Brain microvascular endothelial cell (primary cell): Measurements from ENCODE around the gene MPP2.

Experiments used
- DNase-seq: peaks from one replicate; pipeline ENCODE4 v3.0.0-alpha.2; 2020
- H3K27ac ChIP-seq: fragments of 250-450 bp; sonication (Bioruptor Pico); 2 replicates; pipeline ENCODE4 v1.5.1; 2020; ENCODE audit warnings: mild to moderate bottlenecking, moderate library complexity
- H3K27me3 ChIP-seq: fragments of 250-450 bp; sonication (Bioruptor Pico); replicated peaks from 2 replicates; pipeline ENCODE4 v1.5.1; 2020; ENCODE audit warnings: mild to moderate bottlenecking
- H3K36me3 ChIP-seq: fragments of 250-450 bp; sonication (Bioruptor Pico); replicated peaks from 2 replicates; pipeline ENCODE4 v1.5.1; 2020; ENCODE audit warnings: mild to moderate bottlenecking
- H3K4me3 ChIP-seq: 2 replicates; pipeline ENCODE4 v1.5.1; 2011; ENCODE audit warnings: low read depth, mild to moderate bottlenecking, control low read depth, low read length, moderate library complexity
- CTCF ChIP-seq: IDR thresholded peaks from 2 replicates; pipeline ENCODE4 v1.5.1; 2011; ENCODE audit warnings: low read depth, mild to moderate bottlenecking, moderate library complexity, low read length, control low read depth, inconsistent platforms; ENCODE audit errors: missing control alignments
- in situ Hi-C: cut with HindIII; loops from 2 replicates; pipeline ENCODE4 v1.10.0; 2017; ENCODE audit warnings: low sequenced_read_pairs, low pct_ligation_motif_present

MPP2 gene

DNA sequence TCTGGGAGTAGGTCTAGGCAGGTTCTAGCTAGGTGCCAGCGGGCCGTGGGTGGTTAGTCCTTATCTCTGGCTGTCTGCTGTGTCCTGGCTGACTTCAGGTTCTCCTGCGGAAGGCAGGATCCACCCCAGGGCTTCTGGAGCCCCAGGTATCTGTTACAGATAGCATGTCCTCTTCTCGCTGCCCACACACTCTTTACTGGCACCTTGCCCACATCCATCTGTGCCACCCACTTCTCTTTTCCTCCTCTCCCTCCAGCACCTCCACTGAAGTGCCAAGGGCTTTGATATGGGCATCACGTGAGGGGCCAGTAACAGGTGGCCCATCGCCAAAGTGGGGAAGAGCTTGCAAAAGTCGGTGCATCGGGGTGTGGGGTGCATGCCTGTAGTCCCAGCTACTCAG lies 4.6 kb upstream of the MPP2 start:
- in situ Hi-C loops: no loop called here

GRCh38 chr17:43909537-43910231 lies 2.3 kb upstream of the MPP2 start:
- in situ Hi-C loops: no loop called here
- no peak for DNase-seq
- Histone ChIP-seq H3K36me3 (no peaks in the 10 kb centered on the region), H3K4me3 (no peak overlapping the region), H3K27ac (no peak overlapping the region), H3K27me3 (peaks cover 24% of the 10 kb centered on the region)
- no peak for TF ChIP-seq CTCF

More for the DNA sequence above, 4.6 kb upstream of the MPP2 start:
- TF ChIP-seq CTCF: no peak
- Histone ChIP-seq H3K36me3 (no peaks in the 10 kb centered on the region), H3K27ac (no peak overlapping the region), H3K27me3 (peaks cover 15% of the 10 kb centered on the region), H3K4me3 (no peak overlapping the region)
- no peak for DNase-seq

DNA sequence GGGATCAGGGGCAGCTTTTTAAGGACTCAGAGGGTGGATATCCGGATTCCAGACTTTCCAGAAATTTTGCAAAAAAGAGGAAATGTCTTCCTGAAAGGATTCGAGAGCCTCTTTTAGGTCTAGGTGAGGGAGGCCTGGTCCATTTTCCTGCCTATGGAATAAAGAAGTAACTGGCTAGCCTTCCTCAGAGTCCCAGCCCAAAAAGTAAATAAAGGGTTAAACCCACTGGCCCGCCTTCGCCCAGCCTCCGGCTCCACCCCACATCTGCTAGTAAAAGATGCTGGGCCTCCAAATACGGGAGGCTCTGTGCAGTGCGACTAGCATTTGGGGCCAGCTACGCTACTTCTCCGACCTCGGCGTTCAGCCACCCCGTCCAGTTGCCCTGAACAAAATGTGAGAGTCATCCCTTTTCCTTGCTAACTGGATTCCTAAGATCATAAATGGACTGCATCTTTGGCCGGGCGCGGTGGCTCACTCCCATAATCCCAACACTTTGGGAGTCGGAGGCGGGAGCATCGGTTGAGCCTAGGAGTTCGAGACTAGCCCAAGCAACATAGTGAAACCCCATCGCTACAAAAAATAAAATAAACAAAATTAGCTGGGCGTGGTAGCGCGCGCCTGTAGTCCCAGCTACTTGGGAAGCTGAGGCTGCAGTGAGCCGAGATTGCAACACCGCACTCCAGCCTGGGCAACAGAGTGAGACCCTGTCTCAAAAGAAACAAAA lies 824 bp upstream of the MPP2 start:
- Histone ChIP-seq H3K27ac (no peak overlapping the region), H3K36me3 (no peaks in the 10 kb centered on the region), H3K4me3 (peak overlapping the region; percentile 20), H3K27me3 (peaks cover 24% of the 10 kb centered on the region)
- no peak for TF ChIP-seq CTCF
- peak; percentile 51 for DNase-seq
- in situ Hi-C loops: no loop called here

DNA sequence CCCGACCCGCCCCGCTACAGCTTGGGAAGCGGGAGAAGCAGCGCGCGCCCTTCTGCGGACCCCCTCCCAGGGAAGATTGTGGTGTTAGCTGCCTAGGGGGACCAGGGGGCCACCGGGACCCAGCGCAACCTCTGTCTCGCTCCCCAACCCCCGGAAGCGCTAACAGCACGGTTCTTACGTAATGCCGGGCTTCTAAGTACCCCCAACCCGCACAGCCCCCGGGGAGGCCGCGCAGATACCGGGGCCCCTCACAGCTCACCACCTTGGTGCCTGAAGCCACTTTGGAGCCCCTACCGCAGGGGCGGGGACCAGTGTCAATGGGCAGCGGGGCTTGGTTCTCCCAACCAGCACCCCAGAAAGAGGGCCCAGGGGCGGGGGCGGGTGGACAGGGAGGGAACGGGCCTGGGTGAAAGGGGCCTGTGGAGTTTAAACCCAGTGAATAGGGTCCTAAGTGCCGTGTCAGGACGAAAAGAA lies 348 bp downstream of the MPP2 start:
- no peak for DNase-seq
- H3K27me3 ChIP-seq: peaks cover 24% of the 10 kb centered on the region
- in situ Hi-C loops: no loop called here
- TF ChIP-seq CTCF: no peak
- peak overlapping the region; percentile 56 for H3K4me3 ChIP-seq
- H3K27ac ChIP-seq: no peak overlapping the region
- no peaks in the 10 kb centered on the region for H3K36me3 ChIP-seq

DNA sequence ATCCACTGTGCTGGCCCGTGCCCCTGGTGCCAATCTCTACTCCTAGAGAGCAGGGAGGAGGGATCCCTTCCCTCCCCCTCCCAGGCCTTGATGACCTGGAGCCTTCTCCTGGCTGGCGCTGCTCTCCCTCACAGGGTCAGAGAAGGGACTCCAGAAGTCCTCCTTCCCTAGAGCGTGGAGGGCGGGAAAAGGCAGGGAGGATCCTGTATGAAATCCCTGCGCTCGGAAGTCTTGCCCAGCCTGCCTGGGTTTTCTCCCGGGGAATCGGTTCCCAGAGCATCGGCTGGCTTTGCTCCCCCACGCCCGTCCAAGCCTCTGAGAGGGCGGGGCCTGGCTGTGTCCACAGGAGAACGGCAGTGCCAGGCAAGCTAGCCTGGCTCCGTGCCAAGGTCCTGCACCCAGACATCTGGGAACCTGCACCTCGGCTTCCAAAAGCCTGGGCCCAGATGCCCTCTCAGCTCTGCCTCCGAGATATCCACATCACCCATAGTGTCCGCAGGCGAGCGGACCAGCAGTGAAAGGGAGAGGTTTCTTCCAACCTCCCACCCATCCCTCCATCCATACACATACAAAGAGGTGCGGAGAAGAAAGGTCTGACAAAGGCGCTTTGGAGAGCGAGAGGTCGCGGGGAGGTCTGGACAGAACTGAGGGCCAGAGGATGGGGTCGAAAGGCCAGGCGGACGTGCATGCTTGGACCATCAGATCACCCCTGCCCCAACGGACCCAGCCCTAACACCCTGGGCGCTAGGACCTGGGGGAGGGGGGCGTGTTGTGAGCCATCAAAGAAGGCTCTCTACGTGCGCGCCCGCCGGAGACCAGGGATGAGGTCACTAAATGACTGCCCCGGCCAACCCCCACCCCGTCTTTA lies 1.1 kb downstream of the MPP2 start:
- no peaks in the 10 kb centered on the region for H3K36me3 ChIP-seq
- H3K27ac ChIP-seq: no peak overlapping the region
- H3K4me3 ChIP-seq: peak overlapping the region; percentile 56
- in situ Hi-C loops: no loop called here
- peak; percentile 16 for DNase-seq
- TF ChIP-seq CTCF: no peak
- H3K27me3 ChIP-seq: peaks cover 24% of the 10 kb centered on the region
